ENCODE measurements around the gene PMF1. TPM values are rescaled to one million over a fixed set of nuclear protein-coding genes. Genes with fewer than 3 reads are reported as not detected.

Gene PMF1, protein sequence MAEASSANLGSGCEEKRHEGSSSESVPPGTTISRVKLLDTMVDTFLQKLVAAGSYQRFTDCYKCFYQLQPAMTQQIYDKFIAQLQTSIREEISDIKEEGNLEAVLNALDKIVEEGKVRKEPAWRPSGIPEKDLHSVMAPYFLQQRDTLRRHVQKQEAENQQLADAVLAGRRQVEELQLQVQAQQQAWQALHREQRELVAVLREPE
- total RNA-seq = 61.4 TPM

DNA sequence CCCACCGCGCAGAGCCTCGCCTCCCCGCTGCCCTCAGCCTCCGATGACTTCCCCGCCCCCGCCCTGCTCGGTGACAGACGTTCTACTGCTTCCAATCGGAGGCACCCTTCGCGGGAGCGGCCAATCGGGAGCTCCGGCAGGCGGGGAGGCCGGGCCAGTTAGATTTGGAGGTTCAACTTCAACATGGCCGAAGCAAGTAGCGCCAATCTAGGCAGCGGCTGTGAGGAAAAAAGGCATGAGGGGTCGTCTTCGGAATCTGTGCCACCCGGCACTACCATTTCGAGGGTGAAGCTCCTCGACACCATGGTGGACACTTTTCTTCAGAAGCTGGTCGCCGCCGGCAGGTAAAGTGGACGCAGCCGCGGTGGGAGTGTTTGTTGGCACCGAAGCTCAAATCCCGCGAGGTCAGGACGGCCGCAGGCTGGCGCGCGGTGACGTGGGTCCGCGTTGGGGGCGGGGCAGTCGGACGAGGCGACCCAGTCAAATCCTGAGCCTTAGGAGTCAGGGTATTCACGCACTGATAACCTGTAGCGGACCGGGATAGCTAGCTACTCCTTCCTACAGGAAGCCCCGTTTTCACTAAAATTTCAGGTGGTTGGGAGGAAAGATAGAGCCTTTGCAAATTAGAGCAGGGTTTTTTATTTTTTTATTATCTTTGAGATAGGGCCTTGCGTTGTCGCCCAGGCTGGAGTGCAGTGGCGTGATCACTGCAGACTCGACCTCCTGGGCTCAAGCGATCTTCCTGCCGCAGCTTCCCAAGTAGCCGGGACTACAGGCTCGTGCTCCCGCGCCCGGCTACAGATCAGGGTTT, at the start of gene PMF1:
Gene PMF1 (plus strand): TSS at position 175 of the 811 bp plus-strand sequence. CDS start 9 bp downstream, at position 184.
- intact Hi-C loops (cut with DNase I) = loop anchor here (1.0 to 5.0 kb wide), 4 partner anchors 19 to 131 kb away; partner anchors contain the start of genes MEX3A and SLC25A44
- H3K27ac ChIP-seq = peak within 1 kb of the TSS; percentile 89 to 96
- H3K27me3 ChIP-seq = no peaks in the 10 kb centered on the region
- H3K9me3 ChIP-seq = no peaks in the 10 kb centered on the region
- peak within 1 kb of the TSS; percentile 74 to 82 for H3K4me3 ChIP-seq
- H3K36me3 ChIP-seq = peaks cover 14 to 24% of the 10 kb centered on the region in 2 donors
- peaks cover 5 to 24% of the 10 kb centered on the region in 2 donors for H3K4me1 ChIP-seq
- peak; percentile 93 to 99 for DNase-seq (ENCODE audit: low spot score in 2 of 2)
- no peak for TF ChIP-seq CTCF (IDR thresholded peaks at IDR 0.05)

DNA sequence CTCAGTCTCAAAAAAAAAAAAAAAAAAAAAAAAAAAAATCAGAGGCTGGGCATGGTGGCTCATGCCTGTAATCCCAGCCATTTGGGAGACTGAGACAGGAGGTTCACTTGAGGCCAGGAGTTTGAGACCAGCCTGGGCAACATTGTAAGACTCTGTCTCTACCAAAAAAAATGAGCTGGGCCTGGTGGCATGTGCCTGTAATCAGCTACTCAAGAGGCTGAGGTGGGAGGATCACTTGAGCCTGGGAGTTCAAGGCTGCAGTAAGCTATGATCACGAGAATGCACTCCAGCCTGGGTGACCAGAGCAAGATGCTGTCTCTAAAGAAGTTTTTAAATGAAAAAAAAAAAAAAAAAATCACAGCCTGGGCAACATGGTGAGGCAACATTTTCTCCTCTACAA, 49.1 kb upstream of the PMF1 start:
- intact Hi-C loops (cut with DNase I) = no loop called here
- no peak for TF ChIP-seq CTCF (IDR thresholded peaks at IDR 0.05)
- H3K4me1 ChIP-seq = peaks cover 0 to 7% of the 10 kb centered on the region in 2 donors
- no peaks in the 10 kb centered on the region for H3K27me3 ChIP-seq
- H3K4me3 ChIP-seq = no peak overlapping the region
- H3K27ac ChIP-seq = no peak overlapping the region
- no peak for DNase-seq (ENCODE audit: low spot score in 2 of 2)
- H3K9me3 ChIP-seq = no peaks in the 10 kb centered on the region
- H3K36me3 ChIP-seq = no peaks in the 10 kb centered on the region

DNA sequence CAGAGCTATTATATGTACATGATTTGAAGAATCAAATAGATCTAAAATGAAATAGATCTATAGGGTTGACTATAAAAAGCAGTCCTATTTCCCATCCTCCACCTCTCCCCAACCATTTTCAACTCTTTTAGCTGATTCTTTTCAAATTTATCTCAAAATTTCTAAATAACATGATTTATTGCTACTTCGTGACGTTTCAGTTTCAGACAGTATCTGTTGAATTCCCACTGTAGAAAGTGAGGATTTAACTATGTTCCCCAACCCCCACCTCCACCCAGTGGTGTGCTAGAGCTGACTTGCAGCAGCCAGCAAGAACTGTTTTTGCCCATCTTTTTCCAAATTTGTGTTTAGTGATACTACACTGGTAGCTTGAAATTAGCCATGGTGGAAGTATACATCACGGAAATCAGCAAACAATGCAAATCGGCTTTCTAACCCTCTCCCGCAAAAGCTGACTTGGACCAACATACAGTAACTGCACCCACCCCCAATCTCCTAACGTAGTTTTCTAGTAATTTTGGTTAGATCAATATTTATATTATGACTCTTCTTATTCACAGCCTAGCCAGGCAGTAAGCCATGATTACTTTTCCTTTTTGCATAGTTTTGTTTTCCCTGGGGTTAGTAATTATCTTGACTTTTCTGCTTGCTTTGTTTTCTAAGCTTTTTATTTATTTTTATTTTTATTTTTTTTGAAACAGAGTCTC, 48.5 kb upstream of the PMF1 start:
- H3K4me1 ChIP-seq = peaks cover 0 to 7% of the 10 kb centered on the region in 2 donors
- no peak overlapping the region for H3K27ac ChIP-seq
- no peak for TF ChIP-seq CTCF (IDR thresholded peaks at IDR 0.05)
- intact Hi-C loops (cut with DNase I) = no loop called here
- no peaks in the 10 kb centered on the region for H3K27me3 ChIP-seq
- no peaks in the 10 kb centered on the region for H3K9me3 ChIP-seq
- H3K4me3 ChIP-seq = no peak overlapping the region
- H3K36me3 ChIP-seq = no peaks in the 10 kb centered on the region
- no peak for DNase-seq (ENCODE audit: low spot score in 2 of 2)

- no peak overlapping the region for H3K4me3 ChIP-seq
- H3K27ac ChIP-seq = no peak overlapping the region
- no peaks in the 10 kb centered on the region for H3K9me3 ChIP-seq
- peaks cover 0 to 7% of the 10 kb centered on the region in 2 donors for H3K4me1 ChIP-seq
- no peak for TF ChIP-seq CTCF (IDR thresholded peaks at IDR 0.05)
- no peaks in the 10 kb centered on the region for H3K36me3 ChIP-seq
- no peak for DNase-seq (ENCODE audit: low spot score in 2 of 2)
- no peaks in the 10 kb centered on the region for H3K27me3 ChIP-seq
- intact Hi-C loops (cut with DNase I) = no loop called here
Measured at GRCh38 chr1:156165083-156165482, 47.7 kb upstream of the PMF1 start.

- Histone ChIP-seq H3K27me3 (no peaks in the 10 kb centered on the region), H3K27ac (no peak overlapping the region), H3K9me3 (no peaks in the 10 kb centered on the region), H3K4me3 (no peak overlapping the region), H3K36me3 (no peaks in the 10 kb centered on the region), H3K4me1 (no peaks in the 10 kb centered on the region)
- intact Hi-C loops (cut with DNase I) = no loop called here
- TF ChIP-seq CTCF (IDR thresholded peaks at IDR 0.05) = no peak
- DNase-seq (ENCODE audit: low spot score in 2 of 2) = no peak
Measured at GRCh38 chr1:156167536-156167935, 45.3 kb upstream of the PMF1 start.
